HG03354 (cell line): ENCODE measurements around the gene NCAM2.

Experiments used
- ATAC-seq: cut with Tn5 transposase; IDR thresholded peaks from one replicate; pipeline ENCODE4 v1.9.1; 2021; ENCODE audit warnings: mild to moderate bottlenecking; ENCODE audit not compliant: unreplicated experiment, poor library complexity, severe bottlenecking

NCAM2 gene

DNA sequence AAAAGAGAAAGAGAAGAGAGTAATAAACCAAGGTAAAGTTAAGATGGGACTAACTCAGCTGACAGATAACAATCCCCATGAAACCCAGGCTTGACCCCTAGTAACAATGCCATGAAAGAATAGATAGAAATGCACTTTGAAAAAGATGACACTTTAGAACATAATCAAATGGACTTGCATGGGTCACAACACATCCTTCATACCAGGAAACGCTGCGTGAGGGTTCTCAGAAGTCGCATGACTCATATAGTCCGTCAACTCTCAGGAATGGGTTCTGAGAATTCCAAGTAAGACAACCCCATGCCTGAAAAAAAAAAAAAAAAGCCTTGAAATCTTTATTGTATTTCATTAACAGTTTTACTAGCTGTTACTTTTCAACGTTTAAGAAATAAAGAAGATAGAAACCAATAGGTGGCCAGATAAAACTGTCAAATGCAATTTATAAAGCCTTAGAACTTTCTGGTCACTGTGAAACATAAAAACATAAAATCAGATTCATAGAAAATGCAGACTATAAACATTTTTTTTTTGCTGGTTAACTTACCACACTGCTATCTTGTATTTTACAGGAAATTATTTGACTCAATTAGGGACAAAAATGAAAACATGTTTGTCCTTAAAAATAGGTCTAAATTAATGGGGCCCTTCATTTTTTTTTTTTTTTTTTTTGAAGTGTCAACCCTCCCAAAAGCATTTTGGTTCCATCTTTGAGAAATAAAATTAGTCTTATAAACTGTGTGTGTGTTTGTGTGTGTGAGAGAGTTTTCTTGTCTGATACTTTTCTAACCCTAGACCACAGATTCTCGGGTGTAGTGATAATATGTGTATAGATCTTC is 202.1 kb downstream of the NCAM2 start:
- ATAC-seq: peak; percentile 34

GRCh38 chr21:21200939-21201615 is 202.9 kb downstream of the NCAM2 start:
- ATAC-seq: peak; percentile 65

DNA sequence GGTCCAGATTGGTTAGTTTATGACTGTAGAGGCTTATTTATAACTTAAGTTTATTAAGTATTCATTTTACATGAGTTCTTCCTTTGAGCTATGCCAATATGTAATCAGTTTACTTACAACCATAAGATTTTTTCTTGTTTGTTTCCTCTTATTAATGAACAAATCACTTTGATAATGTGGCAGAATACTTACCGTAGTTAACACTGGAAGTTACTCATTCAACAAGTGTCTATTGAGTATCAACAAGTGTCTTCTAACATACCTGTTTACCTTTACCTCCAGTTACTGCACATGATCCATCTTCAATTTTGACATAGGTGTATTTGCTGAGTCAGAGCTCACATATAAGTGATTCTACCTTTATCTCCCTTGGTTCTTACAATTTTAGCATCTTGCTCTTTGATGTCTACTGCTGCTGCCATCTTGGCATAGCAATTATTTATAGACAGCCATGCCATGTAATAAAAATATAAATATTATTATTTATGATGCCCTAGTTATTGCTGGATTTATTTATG is 205.7 kb downstream of the NCAM2 start:
- ATAC-seq: no peak

GRCh38 chr21:21204366-21204996 is 206.3 kb downstream of the NCAM2 start:
- no peak for ATAC-seq

GRCh38 chr21:21205604-21206003 is 207.4 kb downstream of the NCAM2 start:
- ATAC-seq: no peak

GRCh38 chr21:21210552-21210951 is 212.3 kb downstream of the NCAM2 start:
- ATAC-seq: no peak

DNA sequence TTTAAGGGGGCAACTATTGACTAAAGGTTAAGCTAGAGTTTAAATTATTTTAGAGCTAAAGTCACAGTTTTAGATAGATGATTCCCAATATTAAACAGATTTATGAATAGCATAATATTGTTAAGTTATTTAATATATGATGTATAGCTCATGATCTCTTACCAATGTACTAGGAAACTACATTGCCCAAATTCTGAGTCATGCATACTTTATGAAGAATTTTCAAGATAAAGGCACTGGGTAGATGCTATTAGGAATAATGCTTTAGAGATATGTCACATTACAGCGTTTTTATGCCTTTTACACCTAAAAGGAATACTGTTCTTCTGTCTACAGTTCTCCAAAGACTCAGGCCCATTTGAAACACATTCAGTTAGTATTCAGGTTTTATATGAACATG is 215.1 kb downstream of the NCAM2 start:
- ATAC-seq: no peak

- no peak for ATAC-seq
Observed at GRCh38 chr21:21216047-21216446, 217.8 kb downstream of the NCAM2 start.

- no peak for ATAC-seq
Observed at GRCh38 chr21:21226472-21226871, 228.3 kb downstream of the NCAM2 start.

GRCh38 chr21:21230672-21231071 is 232.5 kb downstream of the NCAM2 start:
- no peak for ATAC-seq

- ATAC-seq: no peak
Observed at GRCh38 chr21:21231913-21232312, 233.7 kb downstream of the NCAM2 start.

DNA sequence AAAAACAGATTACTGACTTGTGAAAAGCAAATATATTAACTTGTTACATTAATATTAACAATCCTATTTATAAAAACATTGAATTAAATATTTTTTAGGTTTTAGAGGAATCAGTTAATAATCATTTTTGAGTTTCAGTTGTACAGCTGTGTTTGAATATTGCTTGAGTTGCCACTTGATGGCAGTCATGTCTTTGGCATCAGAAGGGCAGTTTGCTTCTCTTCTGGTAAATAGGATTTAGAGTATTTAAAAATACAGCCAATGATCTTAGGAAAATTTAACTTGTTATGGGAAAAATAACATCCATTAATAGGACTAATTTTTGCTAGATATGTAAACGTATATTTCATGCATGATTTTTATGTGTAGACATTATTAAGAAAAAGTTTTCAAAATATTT is 234.1 kb downstream of the NCAM2 start:
- no peak for ATAC-seq

GRCh38 chr21:21233051-21233450 is 234.8 kb downstream of the NCAM2 start:
- no peak for ATAC-seq

DNA sequence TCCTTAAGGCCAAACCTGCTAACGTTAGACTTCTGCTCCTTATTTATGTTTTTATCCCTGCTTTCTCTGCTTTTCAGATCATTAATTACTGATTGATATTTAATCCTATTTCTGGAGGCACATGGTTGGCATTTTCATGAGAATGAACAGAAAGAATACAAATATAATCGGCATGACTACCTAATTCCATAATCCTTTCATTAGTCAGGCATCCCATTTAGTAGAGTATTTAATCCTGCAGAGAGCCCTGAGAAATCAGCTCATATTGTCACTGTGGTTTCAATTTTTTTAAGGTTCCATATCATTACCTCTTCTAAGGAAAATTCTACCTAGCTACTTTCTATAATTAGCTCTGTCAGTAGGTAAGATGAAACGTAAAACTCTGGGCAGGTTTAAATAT is 238.8 kb downstream of the NCAM2 start:
- ATAC-seq: no peak

- no peak for ATAC-seq
Observed at GRCh38 chr21:21238629-21239400, 240.6 kb downstream of the NCAM2 start.

DNA sequence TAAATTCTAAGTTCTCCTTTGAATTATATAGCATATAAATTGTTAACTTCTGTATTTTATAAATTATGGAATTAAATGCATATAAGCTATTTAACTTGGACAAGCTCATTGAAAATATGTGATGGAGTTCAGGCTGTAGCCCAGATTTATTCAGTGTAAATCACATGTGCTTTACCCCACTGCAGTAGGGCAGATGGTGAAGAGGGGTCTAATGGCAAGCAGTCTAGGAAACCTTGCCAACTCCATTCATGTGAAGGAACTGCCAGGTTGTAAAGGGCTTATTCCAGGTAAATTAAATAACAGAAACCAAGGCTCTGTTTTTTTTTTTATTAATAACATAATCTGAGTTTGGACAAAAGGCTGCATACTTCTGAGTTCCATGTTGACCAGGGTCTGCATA is 243.2 kb downstream of the NCAM2 start:
- no peak for ATAC-seq

DNA sequence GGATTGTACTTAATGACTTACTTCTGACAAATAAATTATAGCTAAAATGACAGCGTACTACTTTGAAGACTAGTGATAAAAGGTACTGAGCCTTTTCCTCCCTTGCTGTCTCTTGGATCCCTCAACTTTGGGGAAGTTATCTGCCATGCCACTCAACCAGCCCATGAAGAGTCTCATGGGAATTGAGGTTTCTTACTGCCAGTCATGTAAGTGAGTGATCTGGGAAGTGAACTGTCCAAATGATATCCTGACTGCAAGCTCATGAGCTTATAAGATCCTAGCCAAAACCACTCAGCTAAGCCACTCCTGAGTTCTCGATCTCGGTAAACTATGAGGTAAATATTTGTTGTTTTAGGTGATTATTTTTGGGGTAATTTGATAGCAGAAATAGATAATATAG is 247.8 kb downstream of the NCAM2 start:
- ATAC-seq: no peak

- ATAC-seq: no peak
Observed at GRCh38 chr21:21247424-21247823, 249.2 kb downstream of the NCAM2 start.

- ATAC-seq: no peak
Observed at GRCh38 chr21:21262048-21262447, 263.8 kb downstream of the NCAM2 start.

- no peak for ATAC-seq
Observed at GRCh38 chr21:21268061-21268471, 269.9 kb downstream of the NCAM2 start.
